Measurements from ENCODE around the gene PIGU.

PIGU gene

DNA sequence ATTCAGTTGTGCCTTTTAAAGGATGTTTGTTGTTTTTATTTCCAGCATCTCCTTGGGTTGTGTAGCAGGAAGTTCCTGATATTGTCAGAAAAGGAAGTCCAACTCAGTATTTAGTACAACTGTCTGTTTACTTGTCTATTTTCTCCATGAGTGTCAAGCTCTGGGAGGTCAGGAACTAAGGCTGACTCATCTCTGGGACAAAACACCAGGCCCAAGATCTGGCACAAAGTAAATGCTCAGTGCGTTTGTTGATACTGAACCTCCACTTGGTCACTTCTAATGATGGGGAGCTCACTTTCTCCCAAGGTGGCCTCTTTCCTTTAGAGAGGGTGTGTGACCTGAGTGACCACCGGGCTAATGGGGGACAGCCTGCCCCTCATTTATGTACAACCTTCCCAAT lies 12.6 kb upstream of the PIGU start:
- Histone ChIP-seq H3K9me2 (replicated peaks; ENCODE audit: control insufficient read depth, low read length) (no peaks in the 10 kb centered on the region), H3F3A (ENCODE audit: control insufficient read depth, insufficient read depth) (no peaks in the 10 kb centered on the region), H4K20me1 (ENCODE audit: control insufficient read depth, insufficient read depth, low read depth, low read length) (no peaks in the 10 kb centered on the region), H3K27ac (ENCODE audit: low read depth, low read length) (no peak overlapping the region), H3K27me3 (ENCODE audit: control insufficient read depth, low read length) (no peaks in the 10 kb centered on the region; the same call in 1 of the 2 replicates), H3K9me3 (ENCODE audit: control insufficient read depth, insufficient read depth, low read length) (no peaks in the 10 kb centered on the region), H3K4me2 (ENCODE audit: low read length) (no peak overlapping the region), H3K4me1 (ENCODE audit: control insufficient read depth, low read length) (peaks cover 7% of the 10 kb centered on the region), H3K79me2 (ENCODE audit: control insufficient read depth, low read length) (no peaks in the 10 kb centered on the region), H3K36me3 (ENCODE audit: control insufficient read depth, low read length) (no peaks in the 10 kb centered on the region), H3K4me3 (ENCODE audit: low read length) (no peak overlapping the region)
- TF ChIP-seq EZH2phosphoT487 (IDR thresholded peaks at IDR 0.05; ENCODE audit: borderline replicate concordance, low read length) = no peak
- TF ChIP-seq CTCF (IDR thresholded peaks at IDR 0.05; ENCODE audit: low read depth, low read length, poor library complexity, severe bottlenecking) = no peak

DNA sequence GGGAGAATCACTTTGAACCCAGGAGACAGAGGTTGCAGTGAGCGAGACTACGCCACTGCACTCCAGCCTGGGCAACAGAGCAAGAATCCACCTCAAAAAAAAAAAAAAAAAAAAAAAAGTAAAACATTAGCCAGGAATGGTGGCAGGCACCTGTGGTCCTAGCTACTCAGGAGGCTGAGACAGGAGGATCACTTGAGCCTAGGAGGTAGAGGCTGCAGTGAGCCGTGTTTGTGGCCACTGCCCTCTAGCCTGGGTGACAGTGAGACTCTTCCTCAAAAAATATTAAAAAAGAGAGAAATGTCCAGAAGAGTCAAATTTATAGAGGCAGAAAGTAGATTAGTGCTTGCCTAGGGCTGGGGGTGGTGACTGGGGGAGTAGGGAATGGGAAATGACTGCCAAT lies 6.8 kb upstream of the PIGU start:
- H3K27me3 ChIP-seq (ENCODE audit: control insufficient read depth, low read length) = no peaks in the 10 kb centered on the region
- no peak overlapping the region for H3K4me3 ChIP-seq (ENCODE audit: low read length)
- no peaks in the 10 kb centered on the region for H3K36me3 ChIP-seq (ENCODE audit: control insufficient read depth, low read length)
- no peaks in the 10 kb centered on the region for H3K79me2 ChIP-seq (ENCODE audit: control insufficient read depth, low read length)
- no peaks in the 10 kb centered on the region for H3K9me3 ChIP-seq (ENCODE audit: control insufficient read depth, insufficient read depth, low read length)
- TF ChIP-seq CTCF (IDR thresholded peaks at IDR 0.05; ENCODE audit: low read depth, low read length, poor library complexity, severe bottlenecking) (no peak), EZH2phosphoT487 (IDR thresholded peaks at IDR 0.05; ENCODE audit: borderline replicate concordance, low read length) (no peak)
- H3K4me1 ChIP-seq (ENCODE audit: control insufficient read depth, low read length) = peaks cover 6% of the 10 kb centered on the region
- no peak overlapping the region for H3K4me2 ChIP-seq (ENCODE audit: low read length)
- peaks cover 12% of the 10 kb centered on the region for H3F3A ChIP-seq (ENCODE audit: control insufficient read depth, insufficient read depth)
- H3K27ac ChIP-seq (ENCODE audit: low read depth, low read length) = no peak overlapping the region
- no peaks in the 10 kb centered on the region for H4K20me1 ChIP-seq (ENCODE audit: control insufficient read depth, insufficient read depth, low read depth, low read length)
- H3K9me2 ChIP-seq (replicated peaks; ENCODE audit: control insufficient read depth, low read length) = no peaks in the 10 kb centered on the region

GRCh38 chr20:34680586-34681175 lies 3.8 kb upstream of the PIGU start:
- H3K9me3 ChIP-seq (ENCODE audit: control insufficient read depth, insufficient read depth, low read length) = no peaks in the 10 kb centered on the region
- no peak overlapping the region for H3K4me2 ChIP-seq (ENCODE audit: low read length)
- H4K20me1 ChIP-seq (ENCODE audit: control insufficient read depth, insufficient read depth, low read depth, low read length) = no peaks in the 10 kb centered on the region
- TF ChIP-seq CTCF (IDR thresholded peaks at IDR 0.05; ENCODE audit: low read depth, low read length, poor library complexity, severe bottlenecking) = no peak
- TF ChIP-seq EZH2phosphoT487 (IDR thresholded peaks at IDR 0.05; ENCODE audit: borderline replicate concordance, low read length) = no peak
- H3K79me2 ChIP-seq (ENCODE audit: control insufficient read depth, low read length) = peaks cover 11% of the 10 kb centered on the region
- H3F3A ChIP-seq (ENCODE audit: control insufficient read depth, insufficient read depth) = peaks cover 17% of the 10 kb centered on the region
- no peaks in the 10 kb centered on the region for H3K9me2 ChIP-seq (replicated peaks; ENCODE audit: control insufficient read depth, low read length)
- H3K4me1 ChIP-seq (ENCODE audit: control insufficient read depth, low read length) = peaks cover 16% of the 10 kb centered on the region
- no peak overlapping the region for H3K27ac ChIP-seq (ENCODE audit: low read depth, low read length)
- no peaks in the 10 kb centered on the region for H3K27me3 ChIP-seq (ENCODE audit: control insufficient read depth, low read length)
- H3K4me3 ChIP-seq (ENCODE audit: low read length) = no peak overlapping the region
- H3K36me3 ChIP-seq (ENCODE audit: control insufficient read depth, low read length) = no peaks in the 10 kb centered on the region

Data from DOHH2 (cell line).